GM10266 (cell line): ENCODE measurements around the gene KRT80.

Experiments used
- DNase-seq: peaks from one replicate; pipeline ENCODE4 v3.0.0; 2012; ENCODE audit errors: extremely low spot score
- TF ChIP-seq, protein P1 (sequence below): IDR thresholded peaks from 2 replicates; pipeline ENCODE4 v1.5.1; 2012; ENCODE audit warnings: mild to moderate bottlenecking, low read depth; ENCODE audit not compliant: control insufficient read depth, insufficient read depth; ENCODE audit errors: missing control alignments

KRT80 gene

DNA sequence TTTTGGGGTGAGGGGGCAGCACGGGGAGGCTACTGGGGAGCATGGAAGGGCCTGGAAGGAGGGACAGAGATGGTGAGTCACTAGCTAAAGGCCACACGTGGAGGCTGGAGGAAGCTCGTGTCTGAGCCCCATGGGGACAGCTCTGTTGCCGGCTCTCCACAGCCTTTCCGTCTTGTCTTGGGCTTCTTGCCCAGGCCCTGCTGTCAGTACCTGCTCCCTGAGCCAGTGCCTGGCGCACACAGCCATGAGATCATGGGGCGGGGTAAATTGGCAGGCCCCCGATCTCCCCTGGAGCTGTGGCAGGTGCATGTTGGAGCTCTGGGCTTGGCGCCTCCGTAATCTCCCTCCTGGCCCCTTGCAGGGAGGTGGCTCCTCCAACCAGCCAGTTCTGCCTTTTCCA, 16.1 kb upstream of the KRT80 start:
- DNase-seq: no peak
- TF ChIP-seq, protein P1, sequence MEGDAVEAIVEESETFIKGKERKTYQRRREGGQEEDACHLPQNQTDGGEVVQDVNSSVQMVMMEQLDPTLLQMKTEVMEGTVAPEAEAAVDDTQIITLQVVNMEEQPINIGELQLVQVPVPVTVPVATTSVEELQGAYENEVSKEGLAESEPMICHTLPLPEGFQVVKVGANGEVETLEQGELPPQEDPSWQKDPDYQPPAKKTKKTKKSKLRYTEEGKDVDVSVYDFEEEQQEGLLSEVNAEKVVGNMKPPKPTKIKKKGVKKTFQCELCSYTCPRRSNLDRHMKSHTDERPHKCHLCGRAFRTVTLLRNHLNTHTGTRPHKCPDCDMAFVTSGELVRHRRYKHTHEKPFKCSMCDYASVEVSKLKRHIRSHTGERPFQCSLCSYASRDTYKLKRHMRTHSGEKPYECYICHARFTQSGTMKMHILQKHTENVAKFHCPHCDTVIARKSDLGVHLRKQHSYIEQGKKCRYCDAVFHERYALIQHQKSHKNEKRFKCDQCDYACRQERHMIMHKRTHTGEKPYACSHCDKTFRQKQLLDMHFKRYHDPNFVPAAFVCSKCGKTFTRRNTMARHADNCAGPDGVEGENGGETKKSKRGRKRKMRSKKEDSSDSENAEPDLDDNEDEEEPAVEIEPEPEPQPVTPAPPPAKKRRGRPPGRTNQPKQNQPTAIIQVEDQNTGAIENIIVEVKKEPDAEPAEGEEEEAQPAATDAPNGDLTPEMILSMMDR: no peak

DNA sequence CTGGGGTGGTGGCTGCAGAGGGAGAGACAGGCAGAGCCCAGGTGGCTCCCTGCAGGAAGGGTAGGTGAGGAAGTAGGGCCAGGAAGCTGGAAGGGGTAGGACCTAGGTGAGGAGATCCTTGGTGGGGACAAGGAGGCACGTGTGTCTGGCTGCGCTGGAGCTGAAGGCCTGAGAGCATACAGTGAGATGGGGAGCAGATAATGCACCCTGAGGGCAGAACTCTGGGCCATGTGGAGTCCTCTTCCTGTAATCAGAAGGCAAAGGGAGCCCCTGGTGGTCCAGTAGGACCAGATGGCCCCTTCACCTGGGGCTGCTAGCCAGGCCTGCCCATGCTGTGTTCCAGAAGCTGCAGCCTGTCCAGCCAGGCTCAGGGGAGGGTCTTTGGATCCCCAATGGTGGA, 15.3 kb upstream of the KRT80 start:
- no peak for DNase-seq

DNA sequence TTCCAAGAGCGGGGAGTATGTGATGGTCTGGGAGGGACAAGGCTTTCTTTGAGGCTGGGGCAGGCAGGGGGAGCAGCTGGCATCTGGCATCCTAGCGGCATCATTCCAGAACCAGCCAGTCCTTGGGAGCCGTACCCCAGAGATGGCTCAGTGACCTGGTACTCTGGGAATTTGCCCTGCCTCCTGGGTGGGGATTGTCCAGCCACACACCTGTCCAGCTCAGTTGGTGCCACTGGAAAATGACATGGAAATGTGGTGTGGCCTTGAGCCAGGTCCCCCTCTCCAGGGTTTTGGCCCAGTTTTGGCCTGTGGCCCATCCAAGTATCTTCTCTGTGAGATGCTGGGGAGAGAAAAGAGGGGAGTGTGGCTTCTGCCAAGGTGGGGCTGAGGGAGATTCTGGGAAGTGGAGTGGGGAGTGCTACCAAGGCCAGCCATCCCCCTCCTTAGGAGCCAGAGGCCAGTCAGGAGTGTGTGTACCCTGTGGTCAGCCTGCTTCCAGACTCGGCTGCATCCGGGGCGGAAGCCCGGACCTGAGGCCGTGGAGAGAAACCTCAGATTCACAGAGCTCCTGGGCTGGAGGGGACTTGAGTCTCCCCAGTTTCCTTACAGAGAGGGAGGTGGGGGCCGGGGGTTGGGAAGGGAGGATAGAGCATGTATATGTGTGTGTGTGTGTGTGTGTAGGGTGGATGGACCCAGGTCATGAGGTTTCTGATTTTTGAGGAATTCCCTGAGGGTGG, 14.7 kb upstream of the KRT80 start:
- TF ChIP-seq, protein P1: no peak
- DNase-seq: no peak

More for the DNA sequence above, 15.3 kb upstream of the KRT80 start:
- TF ChIP-seq, protein P1: no peak

DNA sequence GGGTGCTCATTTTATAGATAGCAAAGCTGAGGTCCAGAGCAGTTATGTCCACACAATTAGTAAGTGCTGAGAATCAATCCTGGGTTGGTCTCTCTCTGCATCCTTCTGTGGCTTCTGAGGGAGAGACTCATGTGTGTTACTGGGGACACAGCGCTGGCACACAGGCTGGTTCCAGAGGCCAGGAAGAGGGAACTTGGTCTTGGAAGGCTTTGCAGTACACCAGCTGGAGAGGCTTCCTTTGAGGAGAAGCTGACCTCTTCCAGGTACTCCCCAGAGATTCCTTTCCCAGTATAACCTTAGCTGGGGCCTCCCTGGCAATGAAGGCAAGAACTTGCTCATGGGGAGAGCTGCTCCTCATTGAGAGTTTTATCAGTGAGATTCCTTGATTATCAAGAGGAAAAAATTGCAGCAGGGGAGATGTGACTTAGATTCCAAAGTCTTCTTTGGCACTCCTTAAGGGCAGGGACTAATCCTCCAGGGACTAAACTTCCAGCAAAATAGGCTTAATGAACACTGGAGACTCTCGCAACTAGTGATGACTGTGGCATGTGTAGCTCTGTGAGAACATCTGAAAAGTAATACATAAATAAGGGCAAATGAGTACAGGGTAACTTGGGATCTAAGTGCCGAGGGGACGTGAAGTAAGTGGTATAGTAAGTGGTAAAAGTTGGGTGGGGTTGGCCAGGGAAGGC, 13.9 kb upstream of the KRT80 start:
- TF ChIP-seq, protein P1: no peak
- DNase-seq: no peak

DNA sequence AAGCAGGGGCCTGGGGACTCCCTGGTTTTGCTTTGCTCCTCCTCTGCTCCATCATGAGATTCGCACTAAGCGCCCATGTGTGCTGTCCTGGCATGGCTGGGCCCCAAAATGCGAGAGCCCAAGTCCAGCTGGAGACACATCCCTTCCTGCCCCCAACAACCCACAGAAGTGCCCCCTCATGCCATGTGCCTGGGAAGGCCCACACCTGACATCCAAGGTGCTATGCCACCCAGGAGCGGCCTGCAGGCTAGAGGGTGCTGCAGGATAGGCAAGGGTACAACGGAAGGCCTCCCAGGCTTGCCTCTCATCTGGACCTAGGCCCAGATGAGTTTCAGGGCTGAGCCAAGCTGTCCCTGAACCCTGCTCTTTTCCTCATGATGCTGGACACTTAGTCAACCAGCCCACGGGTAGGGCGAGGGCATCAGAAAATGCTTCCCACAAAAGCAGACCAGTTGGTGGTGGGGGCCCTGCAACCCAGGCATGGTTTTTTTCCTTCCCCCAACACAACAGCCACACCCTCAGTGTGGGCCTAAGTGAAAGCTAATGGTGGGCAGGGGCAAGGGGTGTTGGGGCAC, 13.2 kb upstream of the KRT80 start:
- TF ChIP-seq, protein P1: no peak
- no peak for DNase-seq

DNA sequence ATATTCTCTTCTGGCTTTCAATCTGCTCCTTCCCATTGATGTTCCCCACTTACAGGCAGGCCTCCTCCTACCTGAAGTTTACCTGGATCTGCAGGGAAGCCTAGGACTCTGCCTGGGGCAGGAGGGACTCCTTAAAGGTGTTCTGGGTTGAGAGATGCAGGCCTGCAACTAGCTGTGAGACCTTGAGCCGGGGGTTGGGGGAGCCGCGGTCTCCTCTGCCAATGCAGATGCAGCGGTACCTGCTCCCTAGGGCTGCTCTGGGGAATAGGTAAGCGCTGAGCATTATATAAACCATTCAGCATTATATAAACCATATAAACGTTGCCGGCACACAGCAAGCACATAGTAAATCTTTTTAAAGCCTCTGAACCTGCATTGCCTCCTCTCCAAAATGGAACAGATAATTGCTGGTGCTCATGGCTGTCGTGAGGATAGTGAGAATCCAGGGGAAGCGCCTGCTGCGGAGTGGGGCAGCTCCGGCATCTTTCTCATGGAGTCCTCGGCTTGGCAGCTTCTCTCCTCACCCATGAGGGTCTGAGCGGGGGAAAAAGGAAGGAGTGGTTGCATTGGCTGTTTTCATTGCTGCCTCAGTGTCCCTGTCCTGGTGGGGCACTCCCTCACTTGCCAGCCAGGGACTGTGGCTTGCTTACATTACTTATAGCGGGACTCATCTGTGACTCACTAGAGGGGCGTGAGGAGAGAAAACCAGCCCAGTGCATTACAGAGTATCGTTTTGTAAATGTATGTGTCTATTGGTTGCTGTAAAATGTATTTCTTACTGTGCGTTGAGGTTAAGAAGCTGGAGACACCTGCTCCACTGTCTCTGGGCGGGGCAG, 12.5 kb upstream of the KRT80 start:
- TF ChIP-seq, protein P1: no peak
- no peak for DNase-seq
